GM12864 (cell line): ENCODE results near the gene CREB3L4.
"Not testable (repeated sequence)": the region's sequence is repeated elsewhere in the genome, so short reads cannot be mapped to it uniquely, and the experiment has no call there.

Source experiments
- DNase-seq: peaks from one replicate; pipeline ENCODE4 v3.0.0-alpha.2; 2011; ENCODE audit warnings: low read depth
- H3K4me3 ChIP-seq: 2 replicates; pipeline ENCODE4 v1.5.1; 2011; ENCODE audit warnings: mild to moderate bottlenecking, low read depth, low read length, control low read depth
- CTCF ChIP-seq: IDR thresholded peaks from 2 replicates; pipeline ENCODE4 v1.5.1; 2011; ENCODE audit warnings: low read depth, mild to moderate bottlenecking, moderate library complexity, low read length, control low read depth, inconsistent platforms; ENCODE audit errors: missing control alignments

The CREB3L4 gene

GRCh38 chr1:153977250-153978240 is 9.8 kb downstream of the CREB3L4 start, which contains the start of gene JTB:
Gene JTB (minus strand): TSS chr1:153977674. CDS start chr1:153977252, 422 bp downstream.
- peak within 1 kb of the TSS; percentile 99 for H3K4me3 ChIP-seq
- no peak for TF ChIP-seq CTCF
- peak; percentile 57 for DNase-seq

- peak overlapping the region; percentile 99 for H3K4me3 ChIP-seq
- TF ChIP-seq CTCF, result no peak
- DNase-seq, result no peak
These were observed 10.7 kb downstream of the CREB3L4 start for GRCh38 chr1:153978274-153978909.

GRCh38 chr1:153979091-153979490 is 11.4 kb downstream of the CREB3L4 start:
- DNase-seq, H3K4me3 ChIP-seq: not testable (repeated sequence)

- not testable (repeated sequence) for DNase-seq, H3K4me3 ChIP-seq
These were observed 14.0 kb downstream of the CREB3L4 start for GRCh38 chr1:153981735-153982134.

- TF ChIP-seq CTCF, result no peak
- H3K4me3 ChIP-seq, result no peak overlapping the region
- no peak for DNase-seq
These were observed 16.6 kb downstream of the CREB3L4 start for GRCh38 chr1:153984123-153984894.

- peak overlapping the region; percentile 57 for H3K4me3 ChIP-seq
- no peak for DNase-seq
- TF ChIP-seq CTCF, result no peak
These were observed 17.7 kb downstream of the CREB3L4 start for GRCh38 chr1:153985341-153985912.

GRCh38 chr1:153985941-153986761 is 18.4 kb downstream of the CREB3L4 start, which contains the start of gene RAB13:
Gene RAB13 (minus strand): TSS chr1:153986339. CDS start chr1:153986236, 103 bp downstream.
- no peak for TF ChIP-seq CTCF
- DNase-seq, result no peak
- H3K4me3 ChIP-seq, result peak within 1 kb of the TSS; percentile 57
